CD4-positive, alpha-beta T cell treated with Interleukin-6 at 100 ng/mL for 8 hours (primary cell): Measurements from ENCODE around the gene KHK.

Source experiments
- DNase-seq: peaks from one replicate; pipeline ENCODE4 v3.0.0-alpha.2; 2020; ENCODE audit warnings: mixed read lengths, low spot score

KHK gene

GRCh38 chr2:27082773-27083409 lies 3.7 kb upstream of the KHK start:
- no peak for DNase-seq

GRCh38 chr2:27083410-27084296 lies 2.9 kb upstream of the KHK start:
- DNase-seq = no peak

GRCh38 chr2:27084297-27085061 lies 2.1 kb upstream of the KHK start:
- no peak for DNase-seq

- no peak for DNase-seq
These were observed 1.4 kb upstream of the KHK start for GRCh38 chr2:27085062-27085672.

GRCh38 chr2:27085673-27086089 lies 891 bp upstream of the KHK start:
- DNase-seq = peak; percentile 15

GRCh38 chr2:27086090-27086723 lies 365 bp upstream of the KHK start:
- peak; percentile 98 for DNase-seq

- DNase-seq = no peak
These were observed 1.3 kb downstream of the KHK start for GRCh38 chr2:27087823-27088410.

- no peak for DNase-seq
These were observed 2.1 kb downstream of the KHK start for GRCh38 chr2:27088634-27089033.

GRCh38 chr2:27089111-27089954 lies 2.8 kb downstream of the KHK start:
- no peak for DNase-seq

GRCh38 chr2:27091746-27092695 lies 5.4 kb downstream of the KHK start:
- no peak for DNase-seq

GRCh38 chr2:27092696-27093429 lies 6.3 kb downstream of the KHK start:
- DNase-seq = no peak

GRCh38 chr2:27093430-27094352 lies 7.1 kb downstream of the KHK start:
- DNase-seq = no peak

GRCh38 chr2:27094353-27094984 lies 7.9 kb downstream of the KHK start:
- no peak for DNase-seq

GRCh38 chr2:27095427-27095744 lies 8.8 kb downstream of the KHK start:
- DNase-seq = no peak

- DNase-seq = peak; percentile 44
These were observed 9.4 kb downstream of the KHK start for GRCh38 chr2:27095745-27096651.

- no peak for DNase-seq
These were observed 10.3 kb downstream of the KHK start for GRCh38 chr2:27096748-27097297.
